ENCODE measurements around the gene SHKBP1. TPM values are rescaled to one million over a fixed set of nuclear protein-coding genes. Genes with fewer than 3 reads are reported as not detected.
A peak's percentile ranks its signal among the peaks of the same experiment; 100 is the strongest.

SHKBP1 gene
- total and polyA plus RNA-seq, 2 of the 4 experiments (the other 2 are of a cell fraction), result 15.6 to 94.0 TPM

DNA sequence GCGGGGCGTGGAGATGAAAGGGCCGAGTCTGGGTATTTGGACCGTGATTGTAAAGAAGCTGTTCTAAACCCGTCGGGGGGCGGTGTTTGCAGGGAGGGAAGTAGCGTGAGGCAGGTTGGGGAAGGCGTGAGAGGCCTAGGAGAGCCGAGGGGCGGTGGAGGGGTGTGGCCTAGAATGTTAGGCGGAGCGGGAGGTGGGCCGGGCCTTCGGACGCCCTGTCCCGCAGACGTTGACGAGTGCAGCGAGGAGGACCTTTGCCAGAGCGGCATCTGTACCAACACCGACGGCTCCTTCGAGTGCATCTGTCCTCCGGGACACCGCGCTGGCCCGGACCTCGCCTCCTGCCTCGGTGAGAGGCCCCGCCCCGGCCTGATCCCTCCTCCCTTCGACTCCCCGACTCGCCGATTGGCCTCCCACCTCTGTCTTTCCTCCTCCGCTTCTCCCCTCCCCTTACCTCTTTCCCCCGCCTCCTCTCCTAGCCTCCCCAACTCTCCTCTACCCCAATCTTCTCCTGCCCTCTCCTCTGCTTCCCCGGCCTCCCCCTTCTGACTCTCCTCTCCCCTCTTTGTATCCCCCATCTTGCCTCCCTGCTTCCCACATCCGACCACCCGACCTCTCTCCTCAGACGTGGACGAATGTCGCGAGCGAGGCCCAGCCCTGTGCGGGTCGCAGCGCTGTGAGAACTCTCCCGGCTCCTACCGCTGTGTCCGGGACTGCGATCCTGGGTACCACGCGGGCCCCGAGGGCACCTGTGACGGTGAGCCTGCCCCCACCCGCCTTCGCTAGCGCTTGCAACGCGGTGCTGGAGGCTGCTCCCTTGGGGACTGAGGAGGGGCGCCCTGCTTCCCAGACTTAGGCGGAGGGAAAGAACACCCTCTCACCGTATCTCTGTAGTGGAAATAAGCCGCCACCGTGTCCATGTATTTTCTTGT is 37.3 kb downstream of the SHKBP1 start:
- H3K4me1 ChIP-seq (ENCODE audit: control insufficient read depth, insufficient read depth, low read length), result peaks cover 12% of the 10 kb centered on the region; the same call in 1 of the 2 replicates
- H4K91ac ChIP-seq (ENCODE audit: insufficient read depth, low read depth, low read length), result peak overlapping the region; percentile 78
- H4K20me1 ChIP-seq (ENCODE audit: insufficient read depth, low read length), result peaks cover 3% of the 10 kb centered on the region; the same call in 1 of the 2 replicates
- peak overlapping the region; percentile 63 to 87 for H4K8ac ChIP-seq (ENCODE audit: low read depth in 2 of 2, low read length in 2 of 2)
- WGBS, 2 experiments (ENCODE audit: extremely low coverage in 2 of 2, insufficient read length in 1 of 2), result 5% methylated on average over 29 of the region's 67 CpGs; no CpG with 5 or more reads in 1 of the 2 experiments
- peak overlapping the region; percentile 95 for H2AK9ac ChIP-seq (replicated peaks; ENCODE audit: low read depth, low read length, poor library complexity)
- ChIA-PET CTCF (interaction anchor here (1.0 to 1.5 kb wide), 5 partner anchors 10 to 21 kb away, joined by 3 to 11 read pairs (median 3); no protein-coding TSS in a partner anchor), POLR2A (ENCODE audit: unreplicated experiment) (interaction anchor here (1.2 to 1.6 kb wide), 2 partner anchors 11 to 193 kb away, joined by 3 to 7 read pairs; no protein-coding TSS in a partner anchor)
- peak overlapping the region; percentile 17 for H4K5ac ChIP-seq (ENCODE audit: low read depth, low read length)
- intact Hi-C loops (cut with micrococcal nuclease) (loop anchor here (1.0 kb wide), 1 partner anchor 10 kb away; no protein-coding TSS in a partner anchor), in situ Hi-C loops (cut with MboI; ENCODE audit: low sequenced_read_pairs) (no loop called here), dilution Hi-C loops (cut with HindIII; ENCODE audit: low sequenced_read_pairs, unreplicated experiment) (no loop called here)
- peak overlapping the region; percentile 87 for H2AFZ ChIP-seq (replicated peaks; ENCODE audit: low read length, poor library complexity)
- peak; percentile 62 for ATAC-seq (ENCODE audit: low read depth)
- H3K23ac ChIP-seq (ENCODE audit: low read depth, low read length), result peak overlapping the region; percentile 71
- H3K18ac ChIP-seq (ENCODE audit: low read depth, low read length), result peak overlapping the region; percentile 69
- H2AK5ac ChIP-seq (ENCODE audit: low read depth, low read length), result peak overlapping the region; percentile 91
- TF ChIP-seq MAZ (IDR thresholded peaks at IDR 0.05; ENCODE audit: borderline replicate concordance, low read depth, low read length), result peak; percentile 49; the same call in 1 of the 2 replicates
- 0 out of 2 replicates have a peak, but pooled peaks have one; percentile 14 for TF ChIP-seq MXI1 (IDR thresholded peaks at IDR 0.05; ENCODE audit: borderline replicate concordance, low read depth, low read length)
- TF ChIP-seq, protein P1, sequence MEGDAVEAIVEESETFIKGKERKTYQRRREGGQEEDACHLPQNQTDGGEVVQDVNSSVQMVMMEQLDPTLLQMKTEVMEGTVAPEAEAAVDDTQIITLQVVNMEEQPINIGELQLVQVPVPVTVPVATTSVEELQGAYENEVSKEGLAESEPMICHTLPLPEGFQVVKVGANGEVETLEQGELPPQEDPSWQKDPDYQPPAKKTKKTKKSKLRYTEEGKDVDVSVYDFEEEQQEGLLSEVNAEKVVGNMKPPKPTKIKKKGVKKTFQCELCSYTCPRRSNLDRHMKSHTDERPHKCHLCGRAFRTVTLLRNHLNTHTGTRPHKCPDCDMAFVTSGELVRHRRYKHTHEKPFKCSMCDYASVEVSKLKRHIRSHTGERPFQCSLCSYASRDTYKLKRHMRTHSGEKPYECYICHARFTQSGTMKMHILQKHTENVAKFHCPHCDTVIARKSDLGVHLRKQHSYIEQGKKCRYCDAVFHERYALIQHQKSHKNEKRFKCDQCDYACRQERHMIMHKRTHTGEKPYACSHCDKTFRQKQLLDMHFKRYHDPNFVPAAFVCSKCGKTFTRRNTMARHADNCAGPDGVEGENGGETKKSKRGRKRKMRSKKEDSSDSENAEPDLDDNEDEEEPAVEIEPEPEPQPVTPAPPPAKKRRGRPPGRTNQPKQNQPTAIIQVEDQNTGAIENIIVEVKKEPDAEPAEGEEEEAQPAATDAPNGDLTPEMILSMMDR (conservative IDR thresholded peaks at IDR 0.05; ENCODE audit: low read depth, low read length), result no peak
- peak; percentile 72 for DNase-seq
- no peak overlapping the region for H2BK20ac ChIP-seq (ENCODE audit: low read depth, low read length)
- H3K14ac ChIP-seq (replicated peaks; ENCODE audit: low read depth, low read length), result peak overlapping the region; percentile 83
- peaks cover 12% of the 10 kb centered on the region for H3K9me1 ChIP-seq (ENCODE audit: insufficient read depth, low read length)
- H2BK120ac ChIP-seq (ENCODE audit: low read depth, low read length), result peak overlapping the region; percentile 75
- H3K36me3 ChIP-seq (ENCODE audit: control insufficient read depth, insufficient read depth, low read length), result peaks cover 30% of the 10 kb centered on the region
- H3K9me3 ChIP-seq (ENCODE audit: control insufficient read depth, insufficient read depth, low read length), result no peaks in the 10 kb centered on the region
- H3K4me3 ChIP-seq (ENCODE audit: insufficient read depth, low read depth, low read length), result peak overlapping the region; percentile 64
- H3K9ac ChIP-seq (ENCODE audit: low read depth, low read length), result peak overlapping the region; percentile 89
- peak overlapping the region; percentile 89 for H3K4ac ChIP-seq (ENCODE audit: low read depth, low read length)
- H3K79me1 ChIP-seq (ENCODE audit: low read depth in 1 of 2, low read length in 2 of 2), result peaks cover 4 to 21% of the 10 kb centered on the region in 2 experiments
- peak overlapping the region; percentile 96 for H3K27ac ChIP-seq (ENCODE audit: insufficient read depth, low read length)
- H3K4me2 ChIP-seq (ENCODE audit: low read depth, low read length), result peak overlapping the region; percentile 62
- BruUV-seq (replicated peaks), result TSS peak; percentile 21
- H3K27me3 ChIP-seq (ENCODE audit: control insufficient read depth, insufficient read depth, low read length), result no peaks in the 10 kb centered on the region
- peak overlapping the region; percentile 87 for H2BK5ac ChIP-seq (ENCODE audit: low read depth, low read length, poor library complexity, severe bottlenecking)
- peak overlapping the region; percentile 60; the same call in 1 of the 3 replicates for H2BK15ac ChIP-seq (ENCODE audit: low read depth, low read length)
- peak overlapping the region; percentile 80; the same call in 1 of the 2 replicates for H3K56ac ChIP-seq (ENCODE audit: extremely low read depth, insufficient read depth, low read length)

Data from IMR-90 (cell line).